H9 (cell line): Measurements from ENCODE around the gene IPO9. TPM values are rescaled to one million over a fixed set of nuclear protein-coding genes. Genes with fewer than 3 reads are reported as not detected.
A peak's percentile ranks its signal among the peaks of the same experiment; 100 is the strongest.

Source experiments
- DNase-seq: peaks from one replicate; pipeline ENCODE4 v3.0.0-alpha.2; 2017
- H2AFZ ChIP-seq: one replicate; pipeline ENCODE4 v1.6.1; 2013; ENCODE audit warnings: mild to moderate bottlenecking, low read length, control low read depth, moderate library complexity
- H2AK5ac ChIP-seq: 2 replicates; pipeline ENCODE4 v1.6.1; 2013; ENCODE audit warnings: low read length, control low read depth, mixed read lengths; ENCODE audit not compliant: insufficient read length
- H2BK120ac ChIP-seq: one replicate; pipeline ENCODE4 v1.6.1; 2013; ENCODE audit warnings: low read depth, mild to moderate bottlenecking, low read length, control low read depth, inconsistent platforms; ENCODE audit not compliant: poor library complexity, severe bottlenecking
- H2BK12ac ChIP-seq: 2 replicates; pipeline ENCODE4 v1.6.1; 2013; ENCODE audit warnings: low read length, control low read depth, mixed read lengths, low read depth; ENCODE audit not compliant: insufficient read length
- H2BK15ac ChIP-seq: 2 replicates; pipeline ENCODE4 v1.6.1; 2013; ENCODE audit warnings: low read depth, low read length, control low read depth
- H2BK20ac ChIP-seq: one replicate; pipeline ENCODE4 v1.6.1; 2013; ENCODE audit warnings: low read depth, mild to moderate bottlenecking, low read length, control low read depth, inconsistent platforms; ENCODE audit not compliant: poor library complexity, severe bottlenecking
- H2BK5ac ChIP-seq: 2 replicates; pipeline ENCODE4 v1.6.1; 2013; ENCODE audit warnings: low read length, control low read depth, mixed read lengths; ENCODE audit not compliant: insufficient read length
- H3K14ac ChIP-seq: 2 replicates; pipeline ENCODE4 v1.6.1; 2013; ENCODE audit warnings: low read length, control low read depth; ENCODE audit not compliant: insufficient read depth
- H3K18ac ChIP-seq: 2 replicates; pipeline ENCODE4 v1.6.1; 2013; ENCODE audit warnings: low read depth, mild to moderate bottlenecking, mixed read lengths, low read length, control low read depth; ENCODE audit not compliant: insufficient read length
- H3K23ac ChIP-seq: 2 replicates; pipeline ENCODE4 v1.6.1; 2013; ENCODE audit warnings: low read length, control low read depth, mixed read lengths, low read depth; ENCODE audit not compliant: insufficient read length
- H3K23me2 ChIP-seq: 2 replicates; pipeline ENCODE4 v1.6.1; 2013; ENCODE audit warnings: low read depth, mild to moderate bottlenecking, mixed read lengths, low read length, control low read depth; ENCODE audit not compliant: insufficient read length, poor library complexity, severe bottlenecking
- H3K27ac ChIP-seq: 2 replicates; pipeline ENCODE4 v1.5.1; 2013; ENCODE audit warnings: low read length, control low read depth, mixed read lengths, low read depth; ENCODE audit not compliant: insufficient read length
- H3K27me3 ChIP-seq: 2 replicates; pipeline ENCODE4 v1.6.1; 2013; ENCODE audit warnings: low read length, control low read depth, inconsistent platforms; ENCODE audit not compliant: insufficient read depth
- H3K4ac ChIP-seq: 2 replicates; pipeline ENCODE4 v1.6.1; 2013; ENCODE audit warnings: low read depth, mild to moderate bottlenecking, control low read depth, inconsistent platforms, low read length, moderate library complexity
- H3K4me1 ChIP-seq: 2 replicates; pipeline ENCODE4 v1.6.1; 2013; ENCODE audit warnings: low read length, control low read depth, inconsistent platforms; ENCODE audit not compliant: insufficient read depth
- H3K4me2 ChIP-seq: 2 replicates; pipeline ENCODE4 v1.6.1; 2013; ENCODE audit warnings: low read length, control low read depth, mixed read lengths; ENCODE audit not compliant: insufficient read length, insufficient read depth
- H3K56ac ChIP-seq: 2 replicates; pipeline ENCODE4 v1.6.1; 2013; ENCODE audit warnings: low read depth, mild to moderate bottlenecking, mixed read lengths, low read length, control low read depth; ENCODE audit not compliant: insufficient read length
- H3K79me1 ChIP-seq: 2 replicates; pipeline ENCODE4 v1.6.1; 2013; ENCODE audit warnings: low read depth, mild to moderate bottlenecking, moderate library complexity, low read length, control low read depth, inconsistent platforms; ENCODE audit not compliant: insufficient read depth, poor library complexity, severe bottlenecking
- H3K79me2 ChIP-seq: 2 replicates; pipeline ENCODE4 v1.6.1; 2013; ENCODE audit warnings: low read length, control low read depth, inconsistent platforms; ENCODE audit not compliant: insufficient read depth
- H3K9ac ChIP-seq: 2 replicates; pipeline ENCODE4 v1.6.1; 2013; ENCODE audit warnings: low read length, control low read depth, mixed read lengths; ENCODE audit not compliant: insufficient read length; ENCODE audit errors: extremely low read depth
- H3K9me3 ChIP-seq: one replicate; pipeline ENCODE4 v1.6.1; 2013; ENCODE audit warnings: low read depth, low read length, inconsistent platforms; ENCODE audit not compliant: control insufficient read depth
- H3T11ph ChIP-seq: one replicate; pipeline ENCODE4 v1.6.1; 2013; ENCODE audit warnings: mild to moderate bottlenecking, low read length, control low read depth, inconsistent platforms
- H4K20me1 ChIP-seq: one replicate; pipeline ENCODE4 v1.6.1; 2013; ENCODE audit not compliant: control insufficient read depth, insufficient read length, insufficient read depth
- H4K5ac ChIP-seq: 2 replicates; pipeline ENCODE4 v1.6.1; 2013; ENCODE audit warnings: low read depth, mild to moderate bottlenecking, mixed read lengths, low read length, control low read depth; ENCODE audit not compliant: insufficient read length
- H4K8ac ChIP-seq: replicated peaks from 2 replicates; pipeline ENCODE4 v1.6.1; 2013; ENCODE audit warnings: low read length, control low read depth, mixed read lengths, low read depth; ENCODE audit not compliant: insufficient read length
- H4K91ac ChIP-seq: 2 replicates; pipeline ENCODE4 v1.6.1; 2013; ENCODE audit warnings: low read depth, mild to moderate bottlenecking, moderate library complexity, mixed read lengths, low read length, control low read depth; ENCODE audit not compliant: insufficient read length
- H3K27ac Mint-ChIP-seq, 3 experiments: 2 replicates in 2 of 3; 3 replicates in 1 of 3; pipeline ENCODE4 v1.8.0; 2020 to 2021; ENCODE audit warnings: mixed read lengths in 3 of 3, mild to moderate bottlenecking in 1 of 3, moderate library complexity in 1 of 3
- H3K27me3 Mint-ChIP-seq: 2 replicates; pipeline ENCODE4 v1.8.0; 2021; ENCODE audit warnings: low read depth, mild to moderate bottlenecking, moderate library complexity, mixed read lengths
- H3K36me3 Mint-ChIP-seq, 3 experiments: 2 replicates in 2 of 3; 3 replicates in 1 of 3; pipeline ENCODE4 v1.8.0; 2020 to 2021; ENCODE audit warnings: low read depth in 3 of 3, mixed read lengths in 3 of 3; ENCODE audit not compliant: insufficient read depth in 1 of 3
- H3K4me1 Mint-ChIP-seq, 2 experiments: 2 replicates each; pipeline ENCODE4 v1.8.0; 2020; ENCODE audit warnings: mixed read lengths in 2 of 2
- H3K4me3 Mint-ChIP-seq, 2 experiments: 2 replicates in 1 of 2; 3 replicates in 1 of 2; pipeline ENCODE4 v1.8.0; 2020 to 2021; ENCODE audit warnings: mild to moderate bottlenecking in 2 of 2, mixed read lengths in 2 of 2, moderate library complexity in 1 of 2
- H3K9me3 Mint-ChIP-seq, 2 experiments: 2 replicates in 1 of 2; 3 replicates in 1 of 2; pipeline ENCODE4 v1.8.0; 2020; ENCODE audit warnings: mild to moderate bottlenecking in 2 of 2, mixed read lengths in 2 of 2, moderate library complexity in 1 of 2
- WGBS: extraction: QIAGEN DNeasy Blood & Tissue Kit; methylation state at CpG from one replicate; pipeline ENCODE4 v1.1.7; 2013; ENCODE audit warnings: missing lambda C conversion rate, low lambda C conversion rate, mixed read lengths; ENCODE audit not compliant: insufficient read length; ENCODE audit errors: extremely low coverage; 5-methylcytosine and 5-hydroxymethylcytosine counted together
- total RNA-seq: library from RNA; stranded (reverse); gene quantifications from 2 replicates; pipeline ENCODE4 v1.2.1, GENCODE V29; 2021
- TF ChIP-seq, protein P1 (sequence below): fragments of 200-600 bp; sonication (generic); conservative IDR thresholded peaks from 3 replicates; pipeline ENCODE4 v1.8.0; 2021; ENCODE audit warnings: antibody characterized with exemption, mild to moderate bottlenecking

Gene IPO9
- total RNA-seq, 1 experiment from 2014 or later, result 104 TPM

DNA sequence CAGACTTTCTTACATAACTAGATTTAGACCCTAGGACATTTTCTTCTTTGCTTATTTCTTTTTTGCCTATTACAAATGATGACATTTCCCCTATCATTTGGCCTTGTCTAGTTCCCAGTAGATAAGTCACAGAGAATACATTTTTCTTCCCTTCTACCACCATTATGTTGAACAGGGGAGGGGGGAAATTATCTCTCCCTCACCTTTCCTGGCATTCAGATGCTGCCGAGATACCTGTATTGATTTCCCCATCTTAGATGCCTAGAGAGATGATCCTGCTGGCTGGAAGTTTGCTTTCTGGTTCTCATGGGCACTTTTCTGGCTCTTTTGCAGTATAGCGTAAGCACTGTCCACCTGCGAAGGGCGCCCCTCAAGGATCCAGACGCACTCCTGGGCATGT is 5.7 kb downstream of the IPO9 start:
- Histone ChIP-seq H4K20me1 (no peaks in the 10 kb centered on the region), H4K91ac (no peak overlapping the region), H3K79me1 (peaks cover 4% of the 10 kb centered on the region), H3K4ac (no peak overlapping the region), H2AFZ (no peak overlapping the region), H2BK12ac (no peak overlapping the region), H3K9me3 (no peaks in the 10 kb centered on the region), H3K4me1 (0 out of 2 replicates have a peak, but pooled peaks cover 3% of the 10 kb centered on the region), H4K8ac (no peak overlapping the region), H3K23me2 (no peaks in the 10 kb centered on the region), H2AK5ac (no peak overlapping the region), H3K56ac (no peak overlapping the region), H3K27ac (no peak overlapping the region), H3K79me2 (peaks cover 64% of the 10 kb centered on the region), H4K5ac (no peak overlapping the region), H2BK120ac (no peak overlapping the region), H3K27me3 (no peaks in the 10 kb centered on the region), H2BK15ac (no peak overlapping the region), H3T11ph (no peak overlapping the region), H2BK5ac (no peak overlapping the region), H3K14ac (no peak overlapping the region), H3K9ac (no peak overlapping the region), H3K23ac (no peak overlapping the region), H3K4me2 (no peak overlapping the region), H2BK20ac (no peak overlapping the region), H3K18ac (no peak overlapping the region)
- WGBS, result no CpG with 5 or more reads among the region's 5 CpGs
- TF ChIP-seq, protein P1, sequence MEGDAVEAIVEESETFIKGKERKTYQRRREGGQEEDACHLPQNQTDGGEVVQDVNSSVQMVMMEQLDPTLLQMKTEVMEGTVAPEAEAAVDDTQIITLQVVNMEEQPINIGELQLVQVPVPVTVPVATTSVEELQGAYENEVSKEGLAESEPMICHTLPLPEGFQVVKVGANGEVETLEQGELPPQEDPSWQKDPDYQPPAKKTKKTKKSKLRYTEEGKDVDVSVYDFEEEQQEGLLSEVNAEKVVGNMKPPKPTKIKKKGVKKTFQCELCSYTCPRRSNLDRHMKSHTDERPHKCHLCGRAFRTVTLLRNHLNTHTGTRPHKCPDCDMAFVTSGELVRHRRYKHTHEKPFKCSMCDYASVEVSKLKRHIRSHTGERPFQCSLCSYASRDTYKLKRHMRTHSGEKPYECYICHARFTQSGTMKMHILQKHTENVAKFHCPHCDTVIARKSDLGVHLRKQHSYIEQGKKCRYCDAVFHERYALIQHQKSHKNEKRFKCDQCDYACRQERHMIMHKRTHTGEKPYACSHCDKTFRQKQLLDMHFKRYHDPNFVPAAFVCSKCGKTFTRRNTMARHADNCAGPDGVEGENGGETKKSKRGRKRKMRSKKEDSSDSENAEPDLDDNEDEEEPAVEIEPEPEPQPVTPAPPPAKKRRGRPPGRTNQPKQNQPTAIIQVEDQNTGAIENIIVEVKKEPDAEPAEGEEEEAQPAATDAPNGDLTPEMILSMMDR, result no peak
- Mint-ChIP-seq H3K27me3 (no peaks in the 10 kb centered on the region), H3K4me3 (no peak overlapping the region; a peak in 1 of 5 replicates), H3K27ac (peak overlapping the region in 1 of 3 experiments; percentile 63; a peak in 1 of 7 replicates), H3K9me3 (no peaks in the 10 kb centered on the region), H3K36me3 (peaks cover 16 to 43% (median 42%) of the 10 kb centered on the region in 3 experiments; a peak in 6 of 7 replicates), H3K4me1 (peaks cover 20 to 27% of the 10 kb centered on the region in 2 experiments)
- no peak for DNase-seq
